ENCODE results near the gene CCL8. TPM values are rescaled to one million over a fixed set of nuclear protein-coding genes. Genes with fewer than 3 reads are reported as not detected.
A peak's percentile ranks its signal among the peaks of the same experiment; 100 is the strongest.

The CCL8 gene
- total and polyA plus RNA-seq, 4 donors: 0.26 to 7.6 (median 0.72) TPM

- H3K9me3 ChIP-seq (ENCODE audit: control insufficient read depth in 4 of 4, insufficient read depth in 3 of 4, low read length in 3 of 4): no peaks in the 10 kb centered on the region
- H3K27ac ChIP-seq (ENCODE audit: low read depth in 1 of 2, low read length in 1 of 2): peak overlapping the region; percentile 33 to 59
- no peak overlapping the region for H3K9ac ChIP-seq (ENCODE audit: insufficient read depth in 1 of 2, low read length in 2 of 2)
- H3K36me3 ChIP-seq (ENCODE audit: control insufficient read depth in 4 of 4, insufficient read depth in 4 of 4, low read length in 4 of 4): no peaks in the 10 kb centered on the region
- 56 to 62% methylated on average over 5 of the region's 5 CpGs for WGBS, 2 donors
- H3K4me3 ChIP-seq: no peak overlapping the region
- ATAC-seq (ENCODE audit: insufficient read depth, low FRiP score) (no peak), DNase-seq (peak in 1 of 3 donors; percentile 25)
- TF ChIP-seq, protein P1, sequence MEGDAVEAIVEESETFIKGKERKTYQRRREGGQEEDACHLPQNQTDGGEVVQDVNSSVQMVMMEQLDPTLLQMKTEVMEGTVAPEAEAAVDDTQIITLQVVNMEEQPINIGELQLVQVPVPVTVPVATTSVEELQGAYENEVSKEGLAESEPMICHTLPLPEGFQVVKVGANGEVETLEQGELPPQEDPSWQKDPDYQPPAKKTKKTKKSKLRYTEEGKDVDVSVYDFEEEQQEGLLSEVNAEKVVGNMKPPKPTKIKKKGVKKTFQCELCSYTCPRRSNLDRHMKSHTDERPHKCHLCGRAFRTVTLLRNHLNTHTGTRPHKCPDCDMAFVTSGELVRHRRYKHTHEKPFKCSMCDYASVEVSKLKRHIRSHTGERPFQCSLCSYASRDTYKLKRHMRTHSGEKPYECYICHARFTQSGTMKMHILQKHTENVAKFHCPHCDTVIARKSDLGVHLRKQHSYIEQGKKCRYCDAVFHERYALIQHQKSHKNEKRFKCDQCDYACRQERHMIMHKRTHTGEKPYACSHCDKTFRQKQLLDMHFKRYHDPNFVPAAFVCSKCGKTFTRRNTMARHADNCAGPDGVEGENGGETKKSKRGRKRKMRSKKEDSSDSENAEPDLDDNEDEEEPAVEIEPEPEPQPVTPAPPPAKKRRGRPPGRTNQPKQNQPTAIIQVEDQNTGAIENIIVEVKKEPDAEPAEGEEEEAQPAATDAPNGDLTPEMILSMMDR (IDR thresholded peaks at IDR 0.05; ENCODE audit: control extremely low read depth, extremely low read depth): no peak
- no peaks in the 10 kb centered on the region for H3K27me3 ChIP-seq (ENCODE audit: control insufficient read depth in 3 of 3, insufficient read depth in 3 of 3, low read length in 2 of 3)
- peaks cover 0 to 17% (median 10%) of the 10 kb centered on the region in 5 donors for H3K4me1 ChIP-seq (ENCODE audit: control insufficient read depth in 5 of 5, insufficient read depth in 5 of 5, low read length in 5 of 5)
These were observed 7.2 kb upstream of the CCL8 start for GRCh38 chr17:34312080-34312479.

- DNase-seq: peak in 2 of 3 donors; percentile 47 to 70
- ATAC-seq (ENCODE audit: insufficient read depth, low FRiP score): no peak
- no peaks in the 10 kb centered on the region for H3K36me3 ChIP-seq (ENCODE audit: control insufficient read depth in 4 of 4, insufficient read depth in 4 of 4, low read length in 4 of 4)
- peaks cover 0 to 17% (median 10%) of the 10 kb centered on the region in 5 donors for H3K4me1 ChIP-seq (ENCODE audit: control insufficient read depth in 5 of 5, insufficient read depth in 5 of 5, low read length in 5 of 5)
- TF ChIP-seq, protein P1 (IDR thresholded peaks at IDR 0.05; ENCODE audit: control extremely low read depth, extremely low read depth): no peak
- peak overlapping the region in 1 of 2 donors; percentile 73 for H3K27ac ChIP-seq (ENCODE audit: low read depth in 1 of 2, low read length in 1 of 2)
- H3K27me3 ChIP-seq (ENCODE audit: control insufficient read depth in 3 of 3, insufficient read depth in 3 of 3, low read length in 2 of 3): no peaks in the 10 kb centered on the region
- no peaks in the 10 kb centered on the region for H3K9me3 ChIP-seq (ENCODE audit: control insufficient read depth in 4 of 4, insufficient read depth in 3 of 4, low read length in 3 of 4)
- H3K9ac ChIP-seq (ENCODE audit: insufficient read depth in 1 of 2, low read length in 2 of 2): no peak overlapping the region
- WGBS, 2 donors: 88 to 93% methylated on average over 4 of the region's 4 CpGs
- H3K4me3 ChIP-seq: no peak overlapping the region
These were observed 6.1 kb upstream of the CCL8 start for GRCh38 chr17:34313164-34313563.

- peak; percentile 60 to 92 (median 79) for DNase-seq
- no peaks in the 10 kb centered on the region for H3K9me3 ChIP-seq (ENCODE audit: control insufficient read depth in 4 of 4, insufficient read depth in 3 of 4, low read length in 3 of 4)
- H3K27ac ChIP-seq (ENCODE audit: low read depth in 1 of 2, low read length in 1 of 2): peak overlapping the region; percentile 63 to 73
- ATAC-seq (ENCODE audit: insufficient read depth, low FRiP score): peak; percentile 58
- H3K4me1 ChIP-seq (ENCODE audit: control insufficient read depth in 5 of 5, insufficient read depth in 5 of 5, low read length in 5 of 5): peaks cover 0 to 17% (median 10%) of the 10 kb centered on the region in 5 donors
- TF ChIP-seq, protein P1 (IDR thresholded peaks at IDR 0.05; ENCODE audit: control extremely low read depth, extremely low read depth): no peak
- 8 to 18% methylated on average over 4 of the region's 4 CpGs for WGBS, 2 donors
- H3K9ac ChIP-seq (ENCODE audit: insufficient read depth in 1 of 2, low read length in 2 of 2): peak overlapping the region in 1 of 2 donors; percentile 34
- no peaks in the 10 kb centered on the region for H3K27me3 ChIP-seq (ENCODE audit: control insufficient read depth in 3 of 3, insufficient read depth in 3 of 3, low read length in 2 of 3)
- H3K4me3 ChIP-seq: no peak overlapping the region
- no peaks in the 10 kb centered on the region for H3K36me3 ChIP-seq (ENCODE audit: control insufficient read depth in 4 of 4, insufficient read depth in 4 of 4, low read length in 4 of 4)
These were observed 5.0 kb upstream of the CCL8 start for GRCh38 chr17:34314279-34314678.

GRCh38 chr17:34318474-34318873, 761 bp upstream of the CCL8 start:
- WGBS, 2 donors: 72 to 78% methylated on average over 3 of the region's 3 CpGs
- Histone ChIP-seq H3K4me1 (ENCODE audit: control insufficient read depth in 5 of 5, insufficient read depth in 5 of 5, low read length in 5 of 5) (peaks cover 0 to 6% (median 5%) of the 10 kb centered on the region in 5 donors), H3K9me3 (ENCODE audit: control insufficient read depth in 4 of 4, insufficient read depth in 3 of 4, low read length in 3 of 4) (no peaks in the 10 kb centered on the region), H3K27me3 (ENCODE audit: control insufficient read depth in 3 of 3, insufficient read depth in 3 of 3, low read length in 2 of 3) (no peaks in the 10 kb centered on the region), H3K27ac (ENCODE audit: low read depth in 1 of 2, low read length in 1 of 2) (no peak overlapping the region), H3K36me3 (ENCODE audit: control insufficient read depth in 4 of 4, insufficient read depth in 4 of 4, low read length in 4 of 4) (no peaks in the 10 kb centered on the region), H3K4me3 (no peak overlapping the region), H3K9ac (ENCODE audit: insufficient read depth in 1 of 2, low read length in 2 of 2) (no peak overlapping the region)
- ATAC-seq (ENCODE audit: insufficient read depth, low FRiP score): no peak
- no peak for DNase-seq
- TF ChIP-seq, protein P1 (IDR thresholded peaks at IDR 0.05; ENCODE audit: control extremely low read depth, extremely low read depth): no peak

All from lung (tissue), 12 donors.